HG02938 (cell line): ENCODE results near the gene IVNS1ABP.
A peak's percentile ranks its signal among the peaks of the same experiment; 100 is the strongest.
"Not testable (repeated sequence)": the region's sequence is repeated elsewhere in the genome, so short reads cannot be mapped to it uniquely, and the experiment has no call there.

ENCODE experiments used
- ATAC-seq: cut with Tn5 transposase; IDR thresholded peaks from one replicate; pipeline ENCODE4 v1.9.1; 2021; ENCODE audit warnings: mild to moderate bottlenecking, moderate library complexity; ENCODE audit not compliant: unreplicated experiment

IVNS1ABP gene

GRCh38 chr1:185337246-185337645 lies 20.2 kb upstream of the IVNS1ABP start:
- ATAC-seq, result no peak

GRCh38 chr1:185334182-185334581 lies 17.1 kb upstream of the IVNS1ABP start:
- no peak for ATAC-seq

GRCh38 chr1:185328255-185328654 lies 11.2 kb upstream of the IVNS1ABP start:
- ATAC-seq, result no peak

GRCh38 chr1:185325413-185325812 lies 8.4 kb upstream of the IVNS1ABP start:
- ATAC-seq, result no peak

- ATAC-seq, result no peak
Observed at GRCh38 chr1:185324118-185324517, 7.1 kb upstream of the IVNS1ABP start.

GRCh38 chr1:185322636-185323035 lies 5.6 kb upstream of the IVNS1ABP start:
- ATAC-seq, result no peak

GRCh38 chr1:185321653-185322221 lies 4.7 kb upstream of the IVNS1ABP start:
- not testable (repeated sequence) for ATAC-seq

GRCh38 chr1:185321104-185321503 lies 4.1 kb upstream of the IVNS1ABP start:
- ATAC-seq, result not testable (repeated sequence)

- no peak for ATAC-seq
Observed at GRCh38 chr1:185319139-185319475, 2.1 kb upstream of the IVNS1ABP start.

GRCh38 chr1:185318431-185319138 lies 1.5 kb upstream of the IVNS1ABP start:
- no peak for ATAC-seq

GRCh38 chr1:185317886-185318310 lies 855 bp upstream of the IVNS1ABP start:
- ATAC-seq, result peak; percentile 47

GRCh38 chr1:185316163-185317033 lies 645 bp downstream of the IVNS1ABP start:
- ATAC-seq, result peak; percentile 39

GRCh38 chr1:185315445-185316071 lies 1.5 kb downstream of the IVNS1ABP start:
- ATAC-seq, result no peak

- no peak for ATAC-seq
Observed at GRCh38 chr1:185314411-185314810, 2.6 kb downstream of the IVNS1ABP start.

- no peak for ATAC-seq
Observed at GRCh38 chr1:185312361-185313138, 4.5 kb downstream of the IVNS1ABP start.

GRCh38 chr1:185311589-185312225 lies 5.3 kb downstream of the IVNS1ABP start:
- ATAC-seq, result no peak

GRCh38 chr1:185309566-185309965 lies 7.5 kb downstream of the IVNS1ABP start:
- ATAC-seq, result no peak

GRCh38 chr1:185308126-185308525 lies 8.9 kb downstream of the IVNS1ABP start:
- no peak for ATAC-seq

- ATAC-seq, result no peak
Observed at GRCh38 chr1:185305419-185305818, 11.6 kb downstream of the IVNS1ABP start.

GRCh38 chr1:185300152-185300551 lies 16.9 kb downstream of the IVNS1ABP start:
- no peak for ATAC-seq
